HG03460 (cell line): Measurements from ENCODE around the gene SERPINB6.
"Not testable (repeated sequence)": the region's sequence is repeated elsewhere in the genome, so short reads cannot be mapped to it uniquely, and the experiment has no call there.

Source experiments
- ATAC-seq: cut with Tn5 transposase; IDR thresholded peaks from one replicate; pipeline ENCODE4 v1.9.1; 2021; ENCODE audit not compliant: unreplicated experiment

Gene SERPINB6

GRCh38 chr6:2999618-3000557 is 28.5 kb upstream of the SERPINB6 start, which contains the start of gene NQO2:
NQO2 (plus strand) TSS chr6:2999894; CDS start chr6:3006553, 6,659 bp downstream.
- peak; percentile 67 for ATAC-seq

DNA sequence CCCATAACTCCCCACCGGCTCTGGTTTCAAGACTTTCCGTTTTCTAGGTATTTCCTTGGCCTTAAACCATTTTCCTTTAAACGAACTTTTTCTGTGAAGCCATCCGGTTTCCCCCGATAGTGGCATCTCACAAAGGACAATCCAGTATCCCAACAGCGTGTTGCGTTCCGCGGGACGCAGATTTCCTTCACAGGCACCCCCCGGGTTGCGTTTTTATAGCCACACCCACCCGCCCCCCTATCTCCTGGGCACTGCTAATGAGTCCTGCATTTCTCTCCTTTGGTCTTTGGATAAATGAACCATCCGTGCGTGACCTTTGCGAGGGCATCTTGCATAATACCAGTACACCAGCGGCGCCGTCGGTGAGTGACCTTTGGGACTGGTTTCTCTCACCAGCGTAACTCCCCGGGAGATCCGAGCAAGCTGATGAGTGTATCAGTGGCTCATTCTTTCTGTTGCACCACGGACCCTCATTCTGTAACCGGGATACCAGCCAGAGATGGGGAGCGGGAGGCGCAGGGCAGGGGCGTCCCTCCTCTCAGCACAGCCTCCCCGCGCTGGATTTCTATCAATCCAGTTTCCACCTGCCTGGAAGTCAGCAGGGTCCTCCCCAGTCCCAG is 27.7 kb upstream of the SERPINB6 start:
- ATAC-seq: no peak

GRCh38 chr6:2998249-2998997 is 27.1 kb upstream of the SERPINB6 start:
- not testable (repeated sequence) for ATAC-seq

DNA sequence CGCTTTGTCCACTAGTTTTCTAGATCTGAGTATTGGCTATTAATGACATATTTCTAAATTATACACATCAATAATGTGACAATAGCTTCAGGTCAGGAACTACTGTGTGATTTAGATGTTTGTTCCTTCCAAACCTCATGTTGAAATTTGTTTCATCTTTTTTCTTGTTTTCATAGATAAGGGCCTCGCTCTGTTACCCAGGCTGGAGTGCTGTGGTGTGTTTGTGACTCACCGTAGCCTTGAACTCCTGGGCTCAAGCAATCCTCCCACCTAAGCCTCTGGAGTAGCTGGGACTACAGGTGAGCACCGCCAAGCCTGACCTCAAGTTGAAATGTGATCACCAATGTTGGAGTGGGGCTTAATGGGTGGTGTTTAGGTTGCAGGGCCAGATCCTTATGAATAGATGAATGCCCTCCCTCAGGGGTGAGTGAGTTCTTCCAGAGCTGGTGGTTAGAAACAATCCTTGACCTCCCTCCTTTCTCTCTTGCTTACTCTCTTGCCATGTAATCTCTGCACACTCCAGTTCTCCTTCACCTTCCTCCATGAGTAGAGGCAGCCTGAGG is 22.5 kb upstream of the SERPINB6 start:
- ATAC-seq: no peak

DNA sequence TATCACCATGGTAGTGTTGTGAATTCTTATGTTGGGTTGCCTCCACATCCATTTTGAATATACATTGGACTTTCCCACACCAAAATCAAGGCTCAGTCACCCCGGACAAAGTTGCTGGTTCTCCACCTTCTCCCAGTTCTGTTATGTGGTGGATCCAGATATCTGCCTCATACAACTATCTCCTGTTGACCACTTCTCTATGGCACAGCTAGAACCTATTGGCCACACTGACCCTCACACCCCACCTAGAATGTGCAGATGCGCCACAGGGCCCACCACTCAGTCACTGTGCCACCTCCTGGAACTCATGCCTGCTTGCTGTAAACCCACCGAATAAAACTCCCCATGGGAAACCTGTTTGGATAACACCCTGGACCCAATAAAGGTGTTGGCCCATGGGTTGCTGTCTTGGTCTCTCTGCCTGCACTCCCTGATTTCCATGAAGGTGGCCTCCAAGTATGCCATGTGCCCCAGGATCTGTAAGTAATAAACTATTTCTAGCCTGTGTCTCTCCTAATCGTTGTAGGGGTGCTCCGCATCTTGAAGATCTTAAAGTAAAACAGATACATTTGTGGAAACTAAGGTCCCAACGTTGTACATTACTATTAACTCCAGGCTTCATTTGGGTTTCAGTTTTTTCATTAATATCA is 21.1 kb upstream of the SERPINB6 start:
- no peak for ATAC-seq

DNA sequence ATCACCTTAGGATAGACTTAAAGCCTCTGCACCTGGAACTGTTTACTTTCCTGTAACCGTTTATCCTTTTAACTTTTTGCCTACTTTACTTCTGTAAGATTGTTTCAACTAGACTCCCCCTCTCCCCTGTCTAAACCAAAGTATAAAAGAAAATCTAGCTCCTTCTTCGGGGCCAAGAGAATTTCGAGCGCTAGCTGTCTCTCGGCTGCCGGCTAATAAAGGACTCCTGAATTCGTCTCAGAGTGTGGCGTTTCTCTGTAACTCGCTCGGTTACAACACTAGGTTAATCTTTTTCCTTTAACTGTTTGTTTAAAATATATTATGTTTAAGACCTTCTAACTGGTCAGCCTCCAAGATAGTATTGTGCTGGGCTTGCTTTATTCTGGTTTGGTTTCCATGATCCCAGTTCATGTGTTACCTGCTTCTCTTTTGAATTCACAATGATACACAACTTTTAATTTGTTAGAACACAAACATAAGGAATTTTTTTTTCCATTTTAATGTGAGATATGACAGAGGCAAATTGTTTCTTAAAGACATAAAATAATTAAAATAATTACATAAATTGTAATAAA is 19.7 kb upstream of the SERPINB6 start:
- no peak for ATAC-seq

GRCh38 chr6:2990248-2990931 is 19.0 kb upstream of the SERPINB6 start:
- no peak for ATAC-seq

GRCh38 chr6:2989332-2990247 is 18.2 kb upstream of the SERPINB6 start:
- peak; percentile 74 for ATAC-seq

- peak; percentile 65 for ATAC-seq
These were observed 17.3 kb upstream of the SERPINB6 start for GRCh38 chr6:2988426-2989331.

DNA sequence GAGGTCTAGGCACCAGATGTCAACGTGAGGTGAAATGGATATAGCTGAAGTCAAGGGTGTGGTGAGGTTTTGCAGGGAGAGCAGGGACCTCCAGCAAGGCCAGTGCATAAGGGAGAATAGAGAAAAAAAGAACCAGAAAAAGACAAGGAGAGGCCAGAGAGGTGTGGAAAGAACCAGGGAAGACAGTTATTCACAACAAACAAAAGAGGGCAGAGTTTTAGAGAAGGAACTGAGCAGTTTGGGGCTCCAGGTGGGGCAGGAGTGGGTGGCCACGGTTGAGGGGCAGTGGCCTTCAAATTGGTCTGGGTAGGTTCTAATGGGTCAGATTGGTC is 16.7 kb upstream of the SERPINB6 start:
- no peak for ATAC-seq

DNA sequence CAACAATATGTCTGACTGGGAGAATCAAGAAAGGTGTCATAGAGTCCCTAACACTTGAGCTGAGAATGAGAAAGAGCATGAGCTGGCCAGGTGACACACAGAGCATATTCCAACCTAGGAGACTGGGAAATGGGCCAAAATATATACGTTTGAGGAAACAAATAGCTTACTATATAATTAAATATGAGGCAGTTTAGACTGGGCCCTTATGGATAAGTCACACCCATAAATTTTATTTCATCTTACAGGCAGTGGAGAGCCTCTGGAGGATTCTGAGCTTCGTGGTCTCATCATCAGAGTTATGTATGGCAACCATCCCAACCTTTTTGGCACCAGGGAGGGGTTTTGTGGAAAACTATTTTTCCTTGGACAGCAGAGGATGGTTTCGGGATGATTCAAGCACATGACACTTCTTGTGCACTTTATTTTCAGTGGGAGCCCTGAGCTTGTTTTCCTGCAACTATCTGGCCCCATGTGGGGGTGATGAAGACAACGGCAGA is 15.4 kb upstream of the SERPINB6 start:
- ATAC-seq: no peak

DNA sequence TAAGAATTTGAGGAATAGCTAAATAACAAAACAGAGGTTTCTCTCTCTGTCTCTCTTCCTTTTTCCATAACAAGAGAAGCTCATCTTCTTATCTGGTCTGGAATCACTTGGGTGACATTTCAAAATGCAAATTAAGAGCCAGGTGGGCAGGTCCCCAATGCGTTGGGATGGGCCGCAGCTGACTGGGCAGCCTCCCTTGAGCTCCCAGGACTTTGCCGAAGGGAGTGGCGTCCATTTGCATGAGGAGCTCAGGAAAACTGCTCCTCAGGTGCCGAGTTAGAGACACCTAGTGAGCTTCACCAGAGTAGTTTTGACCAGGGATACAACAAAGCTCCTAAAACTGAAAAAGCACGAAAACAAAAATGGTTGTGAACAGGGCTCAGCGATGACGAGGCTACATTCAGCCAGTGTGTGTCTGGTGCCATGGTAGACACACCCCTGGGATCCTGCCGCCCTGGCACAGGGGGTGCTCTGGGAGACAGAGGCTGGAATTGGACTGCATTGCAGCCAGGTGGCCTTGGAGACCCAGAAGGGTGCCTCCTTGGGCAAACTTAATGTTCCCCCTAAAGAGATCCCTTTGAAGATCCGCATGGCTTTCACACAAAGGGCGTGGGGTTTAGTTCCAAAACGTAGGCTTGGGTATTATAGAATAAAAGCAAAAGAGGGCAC is 13.5 kb upstream of the SERPINB6 start:
- ATAC-seq: no peak

- no peak for ATAC-seq
These were observed 11.2 kb upstream of the SERPINB6 start for GRCh38 chr6:2982426-2983117.

DNA sequence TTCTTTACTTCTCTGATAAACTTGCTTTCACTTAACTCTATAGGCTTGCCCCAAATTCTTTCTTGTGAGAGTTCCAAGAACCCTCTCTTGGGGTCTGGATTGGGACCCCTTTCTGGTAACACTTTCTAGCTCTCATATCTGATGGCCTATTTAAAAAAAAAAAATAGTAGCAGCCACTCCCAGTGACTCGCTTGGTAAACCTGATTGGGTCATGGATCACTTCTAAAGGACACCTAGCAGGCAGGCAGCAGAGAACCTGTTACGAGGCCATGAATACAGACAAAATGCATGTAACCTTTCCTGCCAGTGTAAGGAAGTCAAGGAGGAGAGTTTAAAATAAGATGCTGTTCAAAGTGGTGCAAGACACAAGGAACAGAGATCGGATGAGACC is 9.1 kb upstream of the SERPINB6 start:
- no peak for ATAC-seq

DNA sequence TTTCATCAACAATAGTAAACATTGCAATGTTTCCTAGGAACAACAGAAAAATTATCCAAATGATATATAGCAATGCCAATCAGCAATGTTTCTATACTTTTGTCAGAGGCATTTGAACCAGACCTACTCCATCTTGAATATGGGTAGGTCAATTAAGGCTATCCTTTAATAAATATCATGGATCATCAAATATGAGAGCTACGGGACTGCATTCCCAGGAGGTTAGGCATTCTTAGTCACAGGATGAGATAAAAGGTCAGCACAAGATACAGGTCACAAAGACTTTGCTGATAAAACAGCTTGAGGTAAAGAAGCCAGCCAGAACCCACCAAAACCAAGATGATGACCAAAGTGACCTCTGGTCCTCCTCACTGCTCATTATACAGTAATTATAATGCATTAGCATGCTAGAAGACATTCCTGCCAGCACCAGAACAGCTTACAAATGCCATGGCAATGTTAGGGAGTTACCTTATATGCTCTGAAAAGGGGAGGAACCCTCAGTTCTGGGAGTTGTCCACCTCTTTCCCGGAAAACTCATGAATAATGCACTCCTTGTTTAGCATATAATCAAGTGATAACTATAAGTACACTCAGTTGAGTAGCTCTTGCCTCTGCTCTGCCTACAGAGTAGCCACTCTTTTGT is 8.6 kb upstream of the SERPINB6 start:
- ATAC-seq: no peak

DNA sequence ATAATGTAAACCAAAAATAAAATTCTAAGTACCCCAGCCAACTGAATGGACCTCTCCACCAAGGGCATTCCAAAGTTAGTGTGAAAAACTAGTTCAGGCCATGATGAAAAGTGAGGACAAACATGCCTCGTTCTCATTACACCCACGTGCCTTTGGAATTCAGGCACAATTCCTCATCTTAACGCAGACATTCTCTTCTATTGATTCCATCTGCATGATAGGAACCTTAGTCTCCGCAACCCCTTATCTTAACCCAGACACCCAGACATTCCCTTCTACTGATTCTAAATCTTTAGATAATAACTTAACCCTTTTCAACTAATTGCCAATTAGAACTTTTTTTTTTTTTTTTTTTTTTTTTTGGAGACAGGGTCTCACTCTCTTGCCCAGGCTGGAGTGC is 7.6 kb upstream of the SERPINB6 start:
- ATAC-seq: no peak
